Daoy (cell line): ENCODE data around the gene EIF2AK2. TPM values are rescaled to one million over a fixed set of nuclear protein-coding genes. Genes with fewer than 3 reads are reported as not detected.
A peak's percentile ranks its signal among the peaks of the same experiment; 100 is the strongest.
"Not testable (repeated sequence)": the region's sequence is repeated elsewhere in the genome, so short reads cannot be mapped to it uniquely, and the experiment has no call there.

ENCODE experiments used
- DNase-seq: peaks from one replicate; pipeline ENCODE4 v3.0.0-alpha.2; 2015; ENCODE audit warnings: low read depth
- total RNA-seq: library from RNA; depleted of rRNA; stranded (reverse); fragments of >200 nt; shearing (Covaris generic); gene quantifications from 2 replicates; pipeline ENCODE4 v1.2.3, GENCODE V29; 2014; rRNA removed

The EIF2AK2 gene
- total RNA-seq, result 20.1 and 28.0 TPM in 2 replicates

DNA sequence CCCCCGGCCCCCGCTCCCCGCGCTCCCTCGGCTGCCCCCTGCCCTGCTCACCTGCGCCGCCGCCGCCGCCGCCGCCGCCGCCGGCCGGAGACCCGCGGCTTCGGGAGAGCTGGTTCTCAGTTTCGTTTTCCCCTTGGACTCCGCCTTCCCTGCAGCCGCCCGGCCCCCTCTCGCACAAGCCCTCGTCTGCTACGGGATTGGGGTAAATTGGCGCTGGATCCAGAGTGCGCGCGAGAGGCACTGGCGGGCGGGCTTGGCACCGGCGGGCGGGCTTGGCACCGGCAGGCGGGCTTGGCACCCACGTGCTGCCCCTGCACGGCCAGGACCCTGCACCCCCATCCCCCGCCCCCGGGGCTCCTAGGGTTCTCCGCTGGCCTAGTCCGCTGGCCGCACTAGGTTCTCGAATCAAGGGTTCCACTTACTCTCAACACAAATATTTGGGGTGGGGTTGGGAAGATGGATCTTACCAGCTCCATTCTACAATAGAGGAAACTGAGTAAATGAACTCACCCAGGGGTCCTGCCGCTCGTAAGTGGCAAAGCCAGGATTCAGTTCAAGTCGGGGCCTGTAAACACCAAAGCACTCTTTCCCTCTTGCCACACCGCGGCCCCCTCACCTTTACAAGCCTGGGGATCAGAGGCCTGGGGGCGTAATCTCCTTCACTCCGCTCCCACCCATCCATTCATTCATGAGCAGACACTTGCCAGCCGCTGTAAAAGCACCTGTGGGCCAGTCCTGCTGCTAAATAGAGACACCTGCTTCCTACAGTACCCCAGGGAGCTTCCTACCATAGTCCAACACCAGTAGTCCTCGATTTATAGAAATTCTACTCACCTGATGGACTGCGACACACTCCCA lies at the start of gene EIF2AK2:
Gene EIF2AK2, minus strand, starts transcription at position 124 of the 858 bp plus-strand sequence. CDS start 9,174 bp downstream, outside the sequence.
- peak; percentile 93 for DNase-seq

DNA sequence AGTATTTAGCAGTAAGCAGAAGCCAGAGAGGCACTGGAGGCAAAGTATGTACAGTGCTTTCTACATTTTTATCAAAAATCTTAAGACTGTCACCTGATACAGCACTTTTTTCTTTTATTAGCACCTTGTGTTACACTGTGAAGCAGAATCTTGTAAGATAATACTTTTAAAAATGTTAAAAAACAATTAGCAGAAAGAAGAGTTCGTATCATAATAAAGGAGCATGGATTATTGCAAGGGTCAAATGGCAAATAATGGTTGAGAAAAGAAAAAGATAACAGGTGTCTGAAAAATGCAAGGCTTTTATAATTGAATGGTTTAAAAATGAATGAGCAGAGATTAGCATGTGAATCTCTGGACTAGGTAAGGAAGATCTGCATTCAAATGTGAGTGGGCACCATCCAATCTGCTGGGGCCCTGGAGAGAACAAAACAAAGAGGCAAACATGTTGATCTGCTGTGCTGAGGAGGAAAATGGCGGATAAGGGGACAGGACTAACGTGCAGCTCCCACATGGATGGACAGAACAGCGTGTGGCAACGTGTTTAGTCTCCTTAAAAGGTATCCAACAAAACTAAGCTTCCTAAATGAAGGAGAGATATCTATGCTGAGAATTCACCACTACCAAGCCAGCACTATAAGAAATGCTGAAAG lies 49.0 kb upstream of the EIF2AK2 start:
- no peak for DNase-seq

DNA sequence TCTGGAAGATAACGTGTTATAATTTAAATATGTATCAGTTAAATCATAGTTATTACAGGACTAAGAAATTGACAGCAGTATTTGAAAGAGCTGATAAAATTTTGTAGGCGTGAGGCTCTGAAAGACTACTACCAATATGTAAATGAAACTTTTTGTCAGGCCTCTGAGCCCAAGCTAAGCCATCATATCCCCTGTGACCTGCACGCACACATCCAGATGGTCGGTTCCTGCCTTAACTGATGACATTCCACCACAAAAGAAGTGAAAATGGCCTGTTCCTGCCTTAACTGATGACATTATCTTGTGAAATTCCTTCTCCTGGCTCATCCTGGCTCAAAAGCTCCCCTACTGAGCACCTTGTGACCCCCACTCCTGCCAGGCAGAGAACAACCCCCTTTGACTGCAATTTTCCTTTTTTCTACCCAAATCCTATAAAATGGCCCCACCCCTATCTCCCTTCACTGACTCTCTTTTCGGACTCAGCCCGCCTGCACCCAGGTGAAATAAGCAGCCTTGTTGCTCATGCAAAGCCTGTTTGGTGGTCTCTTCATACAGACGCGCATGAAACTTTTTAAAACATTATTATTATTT lies 48.4 kb upstream of the EIF2AK2 start:
- DNase-seq, result not testable (repeated sequence)

DNA sequence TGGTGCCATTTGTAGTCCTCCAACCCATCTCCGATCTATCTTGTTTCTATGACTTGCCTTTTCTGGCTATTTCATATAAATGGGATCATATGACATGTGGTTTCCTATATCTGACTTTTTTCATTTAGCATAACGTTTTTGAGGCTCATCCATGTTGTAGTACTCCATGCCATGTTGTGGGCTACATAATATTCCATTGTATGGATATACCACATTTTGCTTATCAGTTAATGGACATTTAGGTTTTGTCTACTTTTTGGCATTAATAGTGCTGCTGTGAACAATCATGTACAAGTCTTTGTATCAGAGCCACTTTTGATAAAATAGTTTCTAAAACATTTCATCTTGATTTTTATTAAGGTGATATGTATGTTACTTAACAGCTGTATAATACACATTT lies 46.9 kb upstream of the EIF2AK2 start:
- DNase-seq, result no peak

DNA sequence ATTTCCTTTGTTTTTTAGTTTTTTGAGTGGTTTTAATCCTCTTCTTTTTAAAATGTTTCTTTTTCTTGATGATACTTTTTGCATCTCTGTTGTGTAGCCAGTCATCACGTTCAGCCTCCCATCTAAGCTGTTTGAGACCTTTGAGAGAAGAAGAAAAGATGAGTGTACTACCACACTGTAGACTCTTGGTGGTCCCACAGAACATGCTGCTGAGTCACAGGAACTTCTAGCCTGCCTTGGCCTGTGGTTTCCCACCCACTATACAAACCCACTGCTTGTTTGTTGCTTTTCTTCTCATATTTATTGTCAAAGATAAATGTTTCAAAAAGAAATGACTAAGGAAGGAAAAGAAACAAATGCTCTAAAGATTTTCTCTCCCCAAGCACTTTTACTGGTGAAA lies 45.0 kb upstream of the EIF2AK2 start:
- peak; percentile 27 for DNase-seq

DNA sequence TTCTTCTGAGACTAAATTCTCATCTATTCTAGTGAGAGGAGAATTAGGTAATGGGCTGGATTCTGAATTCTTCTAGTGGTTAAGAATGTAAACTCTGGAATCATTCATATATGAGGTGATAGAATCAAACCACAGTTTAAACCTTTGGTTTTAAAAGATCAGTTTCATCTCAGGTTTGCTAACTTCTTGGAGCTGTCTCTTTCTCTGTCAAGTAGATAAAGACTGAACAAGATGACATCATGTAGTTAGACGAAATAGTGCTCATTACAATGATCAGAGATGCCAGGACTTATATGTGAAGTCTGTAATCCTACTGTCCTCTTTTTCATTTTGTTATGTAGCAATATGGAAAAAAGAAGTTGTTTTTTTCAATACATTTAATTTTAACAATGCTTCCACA lies 44.4 kb upstream of the EIF2AK2 start:
- DNase-seq, result no peak

DNA sequence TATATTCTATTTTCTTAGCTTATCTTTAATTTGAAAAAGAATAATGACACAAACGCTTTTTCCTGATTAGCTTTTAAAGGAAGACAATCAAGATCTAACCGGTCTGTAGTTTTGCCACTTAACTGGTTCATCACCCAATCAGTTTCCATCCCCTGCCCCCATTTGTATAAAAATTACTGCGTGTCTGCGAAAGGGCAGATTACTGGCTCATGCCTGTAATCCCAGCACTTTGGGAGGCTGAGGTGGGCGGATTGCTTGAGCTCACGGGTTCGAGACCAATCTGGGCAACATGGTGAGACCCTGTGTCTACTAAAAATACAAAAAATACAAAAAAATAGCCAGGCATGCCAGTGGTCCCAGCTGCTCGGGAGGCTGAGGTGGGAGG lies 41.9 kb upstream of the EIF2AK2 start:
- no peak for DNase-seq

DNA sequence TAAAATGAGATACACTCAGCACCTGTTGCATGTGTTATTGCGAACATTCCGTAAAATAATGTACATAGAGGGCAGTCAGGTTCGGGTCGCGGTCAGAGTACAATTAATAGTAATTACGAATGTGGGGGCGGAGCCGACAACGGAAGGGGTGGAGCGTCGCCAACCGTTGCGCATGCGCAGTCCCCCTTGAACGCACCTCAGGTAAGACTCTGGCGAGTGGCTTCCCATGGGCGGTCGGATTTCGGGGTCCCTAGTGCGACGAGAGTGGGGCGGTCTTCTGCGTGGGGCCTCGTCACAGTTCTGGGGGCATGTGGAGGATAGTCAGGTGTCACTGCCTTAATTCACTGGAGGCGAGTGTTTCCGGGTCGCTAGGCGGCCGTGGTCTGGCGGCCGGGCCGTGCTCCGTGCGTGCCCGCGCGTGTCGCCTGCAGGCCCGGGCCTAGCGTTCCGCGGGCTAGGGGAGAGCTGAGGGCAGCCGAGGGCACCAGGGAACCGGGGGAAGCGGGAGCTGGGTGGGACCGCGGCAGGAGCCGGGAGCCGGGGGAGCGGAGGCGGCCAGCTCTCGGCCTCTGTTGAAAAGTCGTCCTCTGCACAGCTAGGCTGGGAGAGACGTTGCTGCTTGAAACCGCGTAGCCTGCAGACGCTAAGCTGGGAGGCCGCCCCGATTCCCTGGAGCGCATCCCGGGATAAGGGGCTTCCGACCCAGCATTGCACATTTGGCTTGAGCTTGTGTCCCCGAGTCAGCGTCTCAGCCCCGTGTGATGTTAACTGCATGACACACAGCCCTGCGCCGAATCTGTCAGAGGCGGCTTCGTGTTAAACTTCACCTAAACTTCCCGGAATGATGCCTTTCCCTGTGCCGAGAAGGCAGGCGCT lies 39.8 kb upstream of the EIF2AK2 start, which contains the start of gene CEBPZOS:
Gene CEBPZOS, plus strand, starts transcription at position 177 of the 876 bp plus-strand sequence. CDS start 3,209 bp downstream, outside the sequence.
- DNase-seq, result peak; percentile 88

DNA sequence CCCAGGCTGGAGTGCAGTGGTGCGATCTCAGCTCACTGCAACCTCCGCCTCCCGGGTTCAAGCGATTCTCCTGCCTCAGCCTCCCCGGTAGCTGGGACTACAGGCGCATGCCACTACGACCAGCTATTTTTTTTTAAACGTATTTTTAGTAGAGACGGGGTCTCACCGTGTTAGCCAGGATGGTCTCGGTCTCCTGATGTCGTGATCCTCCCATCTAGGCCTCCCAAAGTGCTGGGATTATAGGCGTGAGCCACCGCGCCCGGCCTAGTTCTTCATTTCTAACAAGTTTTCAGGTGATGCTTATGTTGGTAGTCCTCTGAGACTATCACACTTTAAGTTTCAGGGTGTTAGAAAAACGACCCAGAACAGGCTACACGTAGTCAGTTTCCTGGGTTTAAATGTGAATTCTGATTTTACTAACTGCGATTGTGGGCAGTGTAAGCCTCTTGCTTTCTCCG lies 39.1 kb upstream of the EIF2AK2 start:
- not testable (repeated sequence) for DNase-seq

DNA sequence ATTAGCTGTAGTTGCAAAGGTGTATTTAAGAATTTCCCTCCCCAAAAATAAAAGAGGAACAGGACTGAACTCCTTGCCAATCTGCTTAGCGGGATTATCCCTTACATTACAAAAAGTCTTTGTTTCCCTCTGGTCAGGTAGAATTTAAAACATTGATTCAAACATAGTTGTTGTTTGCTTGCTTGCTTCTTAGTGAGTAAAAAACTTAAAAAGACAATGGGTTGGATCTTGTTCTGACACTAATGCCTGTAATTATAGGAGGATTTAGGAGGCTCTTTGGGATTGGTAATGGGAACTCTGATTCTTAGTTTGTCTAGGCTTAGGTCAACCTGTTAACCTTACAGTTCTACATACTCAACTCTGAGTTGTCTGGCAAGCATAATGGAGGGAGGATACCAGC lies 35.8 kb upstream of the EIF2AK2 start:
- DNase-seq, result no peak

DNA sequence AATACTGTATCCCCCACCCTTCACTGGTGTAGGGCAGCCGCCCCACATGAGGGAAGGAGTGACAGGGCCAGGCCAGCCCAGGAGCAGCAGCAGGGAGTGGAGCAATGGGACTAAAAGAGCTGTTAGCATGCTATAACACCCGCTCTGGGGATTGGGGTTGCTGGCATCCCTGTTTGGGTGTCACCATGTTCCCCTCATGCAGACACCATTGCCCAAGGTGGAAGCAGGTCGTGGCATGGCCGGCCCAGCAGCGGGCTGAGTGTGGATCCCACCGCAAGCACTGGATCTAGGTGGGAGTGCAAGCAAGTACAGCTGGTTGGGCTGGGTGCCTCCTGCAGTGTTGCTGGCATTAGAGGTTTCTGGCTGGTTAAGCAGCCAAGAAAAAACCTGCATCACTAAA lies 35.0 kb upstream of the EIF2AK2 start:
- no peak for DNase-seq

DNA sequence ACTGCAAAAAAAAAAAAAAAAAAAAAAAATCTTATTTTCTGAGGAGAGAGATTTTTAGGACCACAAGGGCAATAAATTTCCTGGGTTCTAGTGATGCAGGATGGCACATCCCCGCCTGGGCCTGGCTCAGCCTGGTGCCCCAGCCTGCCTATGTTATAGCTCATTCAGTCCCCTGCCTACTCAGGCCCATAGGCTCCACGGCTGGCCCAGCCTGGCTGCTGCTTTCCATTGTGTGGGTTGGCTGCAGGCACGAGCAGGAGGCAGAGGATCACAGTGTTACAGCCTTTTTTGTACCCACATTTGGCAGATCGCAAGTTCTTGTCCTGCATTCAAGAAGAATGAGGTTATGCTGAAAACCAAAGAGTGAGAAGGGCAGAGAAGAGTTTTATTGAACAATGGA lies 34.5 kb upstream of the EIF2AK2 start:
- DNase-seq, result no peak

DNA sequence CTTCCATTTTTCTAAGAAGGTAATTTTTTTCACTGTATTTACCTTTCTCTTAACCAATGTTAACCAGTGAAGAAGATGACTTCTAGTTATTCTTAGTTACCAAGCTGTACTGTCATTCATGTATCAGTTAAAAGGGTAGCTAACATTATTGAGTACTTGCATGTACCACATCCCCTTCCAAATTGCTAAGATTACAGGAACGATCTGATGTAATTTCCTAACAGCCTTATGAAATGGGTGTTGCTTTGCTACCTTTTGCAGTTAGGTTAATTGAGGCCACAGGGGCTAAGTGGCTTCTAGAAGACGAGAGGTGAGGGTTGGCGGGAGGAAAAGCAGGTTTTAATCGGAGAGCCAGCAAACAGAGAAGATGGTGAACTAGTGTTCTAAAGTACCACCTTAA lies 33.5 kb upstream of the EIF2AK2 start:
- no peak for DNase-seq

DNA sequence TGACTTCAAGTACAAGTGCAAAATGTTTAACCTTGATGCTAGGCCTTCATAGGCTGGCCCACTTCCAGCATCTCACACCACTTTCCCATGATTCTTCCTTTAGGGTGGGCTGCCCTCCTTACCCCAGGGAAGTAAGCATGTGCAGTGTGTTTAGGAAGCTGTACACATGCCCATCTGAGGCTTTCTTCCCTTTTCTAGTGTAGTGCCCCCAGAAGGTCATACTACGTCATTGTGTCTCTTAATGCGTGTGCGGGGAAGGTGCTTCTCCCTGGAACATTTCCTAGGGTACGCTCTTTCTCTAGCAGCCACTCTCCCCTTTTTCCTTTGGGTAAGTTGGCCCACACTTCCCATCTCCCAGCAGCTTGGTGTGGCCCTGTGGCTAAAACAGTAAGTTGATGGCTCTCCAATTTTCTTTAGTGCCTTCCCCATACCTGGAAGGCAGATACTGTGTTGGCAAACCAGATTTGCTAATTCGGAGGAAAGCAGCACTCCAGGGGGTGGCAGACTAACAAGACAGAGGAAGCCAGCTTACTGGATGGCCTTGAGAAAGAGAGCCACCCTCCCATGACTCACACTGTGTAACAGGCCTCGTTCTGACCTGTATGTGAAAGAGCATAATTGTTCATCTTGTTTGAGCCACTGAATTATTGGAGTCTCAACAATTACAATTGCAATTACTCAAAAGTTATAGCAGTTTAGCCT lies 32.8 kb upstream of the EIF2AK2 start:
- peak; percentile 95 for DNase-seq

DNA sequence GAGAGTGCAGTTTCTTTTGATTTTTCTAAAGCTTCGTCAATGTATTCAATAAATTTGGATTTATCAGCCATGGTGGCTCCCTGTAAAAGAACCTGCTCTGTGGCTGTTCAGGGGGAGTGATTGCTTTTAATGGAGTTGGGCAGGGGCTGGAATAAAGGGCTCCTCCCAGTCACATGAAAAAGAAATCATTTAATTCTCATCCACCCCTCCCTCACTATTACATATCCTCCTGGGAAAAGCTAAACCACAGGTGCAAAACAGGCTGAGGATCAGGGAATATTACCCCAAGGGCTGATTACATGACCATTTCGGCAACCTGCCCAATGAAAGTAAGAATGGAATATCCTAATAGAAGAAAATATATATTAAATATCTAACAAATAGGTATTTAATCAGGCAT lies 31.8 kb upstream of the EIF2AK2 start, which contains the start of gene SULT6B1:
Gene SULT6B1, minus strand, starts transcription at position 101 of the 400 bp plus-strand sequence. Its CDS starts 30 bp downstream, at position 71.
- no peak for DNase-seq

DNA sequence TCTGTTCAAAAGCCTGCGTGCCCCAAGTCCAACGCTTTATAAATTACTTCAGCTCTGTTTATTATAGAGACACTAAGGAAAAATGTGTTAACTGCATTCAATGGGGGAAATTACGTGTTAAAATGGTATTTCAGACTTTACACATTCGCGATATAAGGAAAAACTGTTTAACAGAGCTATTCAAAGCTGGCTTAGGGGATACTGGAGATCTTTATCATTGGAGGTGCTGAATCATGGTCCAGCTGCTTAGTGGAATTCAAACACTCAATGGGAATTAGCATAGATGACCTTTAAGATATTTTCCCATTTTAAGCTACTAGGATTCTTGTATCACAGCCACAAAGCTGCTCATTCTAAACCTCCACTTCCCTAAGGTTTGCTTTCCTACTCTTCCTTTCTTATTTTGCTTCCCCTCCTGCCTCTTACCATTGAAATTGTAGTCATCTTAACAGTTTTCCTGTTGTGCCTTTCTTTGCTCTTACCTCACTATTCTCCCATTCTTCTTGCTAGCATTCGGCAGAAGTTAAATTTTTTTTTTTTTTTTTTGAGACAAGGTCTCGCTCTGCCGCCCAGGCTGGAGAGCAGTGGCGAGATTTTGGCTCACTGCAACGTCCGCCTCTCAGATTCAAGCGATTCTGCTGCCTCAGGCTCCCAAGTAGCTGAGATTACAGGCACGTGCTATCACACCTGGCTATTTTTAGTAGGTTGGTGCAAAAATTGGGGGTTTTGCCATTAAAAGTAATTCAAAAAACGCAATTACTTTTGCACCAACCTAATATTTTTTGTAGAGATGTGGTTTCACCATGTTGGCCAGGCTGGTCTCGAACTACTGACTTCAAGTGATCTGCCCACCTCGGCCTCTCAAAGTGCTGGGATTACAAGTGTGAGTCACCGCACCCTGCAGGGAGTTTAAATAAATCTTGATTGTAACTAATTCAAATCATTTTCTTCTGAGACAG lies 25.2 kb upstream of the EIF2AK2 start:
- peak; percentile 11 for DNase-seq

DNA sequence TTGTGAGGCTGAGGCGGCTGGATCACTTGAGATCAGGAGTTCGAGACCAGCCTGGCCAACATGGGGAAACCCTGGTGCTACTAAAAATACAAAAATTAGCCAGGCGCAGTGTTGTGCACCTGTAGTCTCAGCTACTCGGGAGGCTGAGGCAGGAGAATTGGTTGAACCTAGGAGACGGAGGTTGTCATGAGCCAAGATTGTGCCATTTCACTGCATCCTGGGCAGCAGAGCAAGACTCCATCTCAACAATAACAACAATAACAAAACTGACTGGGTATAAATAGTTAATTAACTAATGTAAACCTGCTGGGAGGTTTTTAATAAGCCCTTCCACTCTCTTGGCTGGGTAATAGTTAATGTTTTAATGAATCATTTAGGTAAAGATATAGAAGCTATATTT lies 23.9 kb upstream of the EIF2AK2 start:
- no peak for DNase-seq

DNA sequence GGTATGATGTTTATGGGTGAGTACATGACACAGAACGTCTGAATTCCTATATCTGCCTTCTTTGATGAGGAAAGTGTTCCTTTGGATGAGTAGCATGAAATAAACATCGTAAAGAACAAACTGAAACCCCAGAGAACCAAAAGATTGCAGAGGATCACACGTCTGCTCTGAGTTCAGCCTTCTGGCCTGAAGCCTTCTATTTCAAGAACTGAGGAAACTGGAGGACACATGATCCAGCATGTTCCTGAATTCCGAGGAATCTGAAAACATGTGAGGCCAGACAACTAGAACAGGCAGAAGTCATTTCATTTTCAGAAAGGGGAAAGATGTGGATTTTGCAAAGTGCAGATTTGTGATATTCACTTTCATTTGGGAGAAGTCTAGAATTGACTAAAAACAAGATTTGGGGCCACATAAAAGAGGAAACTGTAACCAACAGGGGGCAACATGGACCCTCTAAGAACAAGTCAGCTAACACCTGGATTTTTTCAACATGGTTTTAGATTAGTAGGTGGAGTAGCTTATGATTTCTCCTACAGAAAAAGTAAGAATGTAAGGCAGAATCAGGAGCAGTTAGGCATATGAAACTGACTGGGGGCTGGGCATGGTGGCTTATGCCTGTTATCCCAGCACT lies 23.3 kb upstream of the EIF2AK2 start:
- no peak for DNase-seq

DNA sequence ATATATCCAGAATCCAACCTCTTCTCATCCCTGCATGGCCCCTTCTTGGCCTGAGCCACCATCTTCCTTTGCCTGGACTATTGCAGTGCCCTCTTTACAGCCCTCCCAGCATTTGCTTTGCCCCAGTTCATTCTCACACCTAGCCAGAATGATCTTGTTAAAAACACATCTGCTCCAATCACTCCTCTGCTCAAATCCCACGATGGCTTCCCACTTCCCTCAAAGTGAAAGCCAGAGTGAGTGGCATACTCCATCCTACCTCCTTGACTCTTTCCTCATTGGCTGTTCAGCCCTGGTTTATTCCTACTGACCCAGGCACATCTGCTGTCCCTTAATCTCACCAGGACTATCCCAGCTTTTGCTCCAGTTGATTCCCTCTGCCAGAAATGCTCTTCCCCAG lies 17.0 kb upstream of the EIF2AK2 start:
- DNase-seq, result no peak
